Keratinocyte (primary cell): ENCODE data around the gene AP3S1. TPM values are rescaled to one million over a fixed set of nuclear protein-coding genes. Genes with fewer than 3 reads are reported as not detected.

ENCODE experiments used
- DNase-seq: peaks from one replicate; pipeline ENCODE4 v3.0.0-alpha.2; 2011; ENCODE audit warnings: low read depth, missing footprints, low spot score
- FAIRE-seq: peaks from 2 replicates; lab custom pipeline; 2011; peaks lifted over from hg19 to GRCh38; lab: Jason Lieb, UNC
- H2AFZ ChIP-seq: 2 replicates; pipeline ENCODE4 v1.6.0; 2012; ENCODE audit warnings: low read length, control low read depth, inconsistent platforms; ENCODE audit not compliant: control insufficient read depth
- H3K27ac ChIP-seq: 2 replicates; pipeline ENCODE4 v1.5.1; 2011; ENCODE audit warnings: low read length; ENCODE audit not compliant: control insufficient read depth, insufficient read depth
- H3K27me3 ChIP-seq: 3 replicates; pipeline ENCODE4 v1.6.0; 2011; ENCODE audit warnings: low read length; ENCODE audit not compliant: control insufficient read depth, insufficient read depth; ENCODE audit errors: extremely low read depth
- H3K36me3 ChIP-seq, 2 experiments: 2 replicates in 1 of 2; 3 replicates in 1 of 2; pipeline ENCODE4 v1.5.1; 2011; ENCODE audit warnings: low read length in 2 of 2, mild to moderate bottlenecking in 1 of 2; ENCODE audit not compliant: control insufficient read depth in 2 of 2, insufficient read depth in 2 of 2; ENCODE audit errors: extremely low read depth in 1 of 2
- H3K4me1 ChIP-seq: 3 replicates; pipeline ENCODE4 v1.5.1; 2011; ENCODE audit warnings: low read length; ENCODE audit not compliant: control insufficient read depth, insufficient read depth; ENCODE audit errors: extremely low read depth
- H3K4me2 ChIP-seq: 3 replicates; pipeline ENCODE4 v1.6.0; 2011; ENCODE audit warnings: low read depth, low read length; ENCODE audit not compliant: control insufficient read depth, insufficient read depth; ENCODE audit errors: extremely low read depth
- H3K4me3 ChIP-seq, 3 experiments: fragments of 200-600 bp in 1 of 3; sonication (generic) in 1 of 3; 2 replicates in 2 of 3; 3 replicates in 1 of 3; pipeline ENCODE4 v1.5.1; 2011 to 2016; ENCODE audit warnings: low read length in 3 of 3, mild to moderate bottlenecking in 3 of 3, control low read depth in 2 of 3, inconsistent platforms in 1 of 3, low read depth in 1 of 3, mixed read lengths in 1 of 3, mixed run types in 1 of 3, moderate library complexity in 1 of 3; ENCODE audit not compliant: control insufficient read depth in 2 of 3, insufficient read depth in 2 of 3; ENCODE audit errors: extremely low read depth in 1 of 3
- H3K79me2 ChIP-seq: 2 replicates; pipeline ENCODE4 v1.6.0; 2012; ENCODE audit warnings: low read length; ENCODE audit not compliant: control insufficient read depth, insufficient read depth
- H3K9ac ChIP-seq: 3 replicates; pipeline ENCODE4 v1.6.0; 2011; ENCODE audit warnings: low read length; ENCODE audit not compliant: control insufficient read depth, insufficient read depth; ENCODE audit errors: extremely low read depth
- H3K9me1 ChIP-seq: 3 replicates; pipeline ENCODE4 v1.6.0; 2011; ENCODE audit warnings: low read length; ENCODE audit not compliant: control insufficient read depth, insufficient read depth; ENCODE audit errors: extremely low read depth
- H3K9me3 ChIP-seq: 2 replicates; pipeline ENCODE4 v1.5.1; 2012; ENCODE audit warnings: low read depth, low read length; ENCODE audit not compliant: control insufficient read depth
- H4K20me1 ChIP-seq: 3 replicates; pipeline ENCODE4 v1.6.0; 2011; ENCODE audit warnings: low read length; ENCODE audit not compliant: control insufficient read depth, insufficient read depth; ENCODE audit errors: extremely low read depth
- EZH2 ChIP-seq: IDR thresholded peaks from one replicate; pipeline ENCODE4 v1.6.1; 2012; ENCODE audit warnings: inconsistent platforms, mild to moderate bottlenecking, low read length, moderate library complexity
- dilution Hi-C: fragments of 300-500 bp; cut with MboI; formaldehyde crosslinking; loops from one replicate; pipeline ENCODE4 v1.7.0; 2020; ENCODE audit warnings: low sequenced_read_pairs; ENCODE audit not compliant: extremely low pct_ligation_motif_present
- polyA plus RNA-seq, 5 experiments: library from polyadenylated mRNA; depleted of rRNA in 3 of 5; stranded (reverse) in 3 of 5; stranded (forward) in 1 of 5; unstranded in 1 of 5; fragments of >200 nt; gene quantifications; 1 replicate in 1 of 5; 2 replicates in 3 of 5; 3 replicates in 1 of 5; pipeline versions ENCODE4 v1.2.1 to v1.2.3, GENCODE V29; 2011 to 2012; ENCODE audit warnings: missing spikeins in 2 of 5, low read depth in 1 of 5, low replicate concordance in 1 of 5
- TF ChIP-seq, protein P1 (sequence below), 3 experiments: IDR thresholded peaks in 1 of 3; conservative IDR thresholded peaks in 1 of 3; optimal IDR thresholded peaks in 1 of 3; 2 replicates in 2 of 3; 3 replicates in 1 of 3; pipeline versions ENCODE3 to v1.5.1; 2011; ENCODE audit warnings: low read length in 3 of 3, mild to moderate bottlenecking in 3 of 3, moderate library complexity in 2 of 3, control low read depth in 1 of 3, inconsistent platforms in 1 of 3; ENCODE audit not compliant: insufficient read depth in 2 of 3; ENCODE audit errors: extremely low read depth in 1 of 3

AP3S1 gene
- polyA plus RNA-seq, 1 donor (not counting 4 experiments of a cell fraction or from before 2014, with no cell fraction given): 153 TPM

- Histone ChIP-seq H3K79me2 (no peaks in the 10 kb centered on the region), H3K4me1 (no peaks in the 10 kb centered on the region), H3K27me3 (peaks cover 53% of the 10 kb centered on the region), H3K9me1 (no peaks in the 10 kb centered on the region), H3K4me3 (no peak overlapping the region), H2AFZ (no peak overlapping the region), H3K4me2 (no peak overlapping the region), H3K27ac (no peak overlapping the region), H3K36me3 (no peaks in the 10 kb centered on the region), H3K9me3 (no peaks in the 10 kb centered on the region), H4K20me1 (no peaks in the 10 kb centered on the region), H3K9ac (no peak overlapping the region)
- TF ChIP-seq EZH2: no peak
- TF ChIP-seq, protein P1, sequence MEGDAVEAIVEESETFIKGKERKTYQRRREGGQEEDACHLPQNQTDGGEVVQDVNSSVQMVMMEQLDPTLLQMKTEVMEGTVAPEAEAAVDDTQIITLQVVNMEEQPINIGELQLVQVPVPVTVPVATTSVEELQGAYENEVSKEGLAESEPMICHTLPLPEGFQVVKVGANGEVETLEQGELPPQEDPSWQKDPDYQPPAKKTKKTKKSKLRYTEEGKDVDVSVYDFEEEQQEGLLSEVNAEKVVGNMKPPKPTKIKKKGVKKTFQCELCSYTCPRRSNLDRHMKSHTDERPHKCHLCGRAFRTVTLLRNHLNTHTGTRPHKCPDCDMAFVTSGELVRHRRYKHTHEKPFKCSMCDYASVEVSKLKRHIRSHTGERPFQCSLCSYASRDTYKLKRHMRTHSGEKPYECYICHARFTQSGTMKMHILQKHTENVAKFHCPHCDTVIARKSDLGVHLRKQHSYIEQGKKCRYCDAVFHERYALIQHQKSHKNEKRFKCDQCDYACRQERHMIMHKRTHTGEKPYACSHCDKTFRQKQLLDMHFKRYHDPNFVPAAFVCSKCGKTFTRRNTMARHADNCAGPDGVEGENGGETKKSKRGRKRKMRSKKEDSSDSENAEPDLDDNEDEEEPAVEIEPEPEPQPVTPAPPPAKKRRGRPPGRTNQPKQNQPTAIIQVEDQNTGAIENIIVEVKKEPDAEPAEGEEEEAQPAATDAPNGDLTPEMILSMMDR (optimal IDR thresholded peaks at IDR 0.05 in 1 of 3, IDR thresholded peaks at IDR 0.05 in 1 of 3, conservative IDR thresholded peaks at IDR 0.05 in 1 of 3; ENCODE audit: extremely low read depth in 1 of 3, insufficient read depth in 2 of 3, low read length in 3 of 3): peak in 1 of 3 experiments; percentile 8
- no peak for DNase-seq
- dilution Hi-C loops: no loop called here
- FAIRE-seq: no peak
Measured at GRCh38 chr5:115963566-115963965, 121.8 kb downstream of the AP3S1 start.

Other genes starting within 250 kb of the AP3S1 start
- gene TICAM2, start 239.5 kb upstream of the AP3S1 start, polyA plus RNA-seq: 0.06 TPM in 1 of 3 replicates, not detected in the others
- gene TMED7, start 215.9 kb upstream of the AP3S1 start, polyA plus RNA-seq: 38.2 to 77.9 TPM (median 58.8 TPM) in 3 replicates
- not detected in 3 replicates for gene CDO1, start 25.3 kb upstream of the AP3S1 start, polyA plus RNA-seq
- gene ATG12, start 370 bp upstream of the AP3S1 start, polyA plus RNA-seq: 43.9 to 90.7 TPM (median 60.7 TPM) in 3 replicates
- 0.05 to 0.23 TPM (median 0.08 TPM) in 3 replicates for gene LVRN, start 120.5 kb downstream of the AP3S1 start, polyA plus RNA-seq
- not detected in 3 replicates for gene ARL14EPL, start 190.5 kb downstream of the AP3S1 start, polyA plus RNA-seq
- gene COMMD10, start 243.1 kb downstream of the AP3S1 start, polyA plus RNA-seq: 13.2 to 22.3 TPM (median 15.6 TPM) in 3 replicates